ENCODE results near the gene HMGB1.

GRCh38 chr13:30429721-30430694, 35.7 kb downstream of the HMGB1 start:
- TF ChIP-seq CTCF (IDR thresholded peaks at IDR 0.05) (no peak), POLR2A (IDR thresholded peaks at IDR 0.05) (no peak)

All from testis (tissue), 2 donors.